Activated naive CD8-positive, alpha-beta T cell treated with anti-CD3 and anti-CD28 coated beads for 36 hours (primary cell): ENCODE results near the gene CASZ1. TPM values are rescaled to one million over a fixed set of nuclear protein-coding genes. Genes with fewer than 3 reads are reported as not detected.

Experiments
- DNase-seq: peaks from one replicate; pipeline ENCODE4 v3.0.0; 2021
- H3K27ac Mint-ChIP-seq: one replicate; pipeline ENCODE4 v1.8.0; 2022; ENCODE audit warnings: mild to moderate bottlenecking, moderate library complexity, mixed read lengths
- H3K27me3 Mint-ChIP-seq: one replicate; pipeline ENCODE4 v1.8.0; 2022; ENCODE audit warnings: mild to moderate bottlenecking, mixed read lengths
- H3K36me3 Mint-ChIP-seq: one replicate; pipeline ENCODE4 v1.8.0; 2021; ENCODE audit warnings: mild to moderate bottlenecking, mixed read lengths
- H3K4me1 Mint-ChIP-seq: one replicate; pipeline ENCODE4 v1.8.0; 2021; ENCODE audit warnings: mixed read lengths
- H3K4me3 Mint-ChIP-seq: one replicate; pipeline ENCODE4 v1.8.0; 2022; ENCODE audit warnings: mild to moderate bottlenecking, moderate library complexity, mixed read lengths
- H3K9me3 Mint-ChIP-seq: one replicate; pipeline ENCODE4 v1.8.0; 2022; ENCODE audit warnings: mixed read lengths
- total RNA-seq, 2 experiments: library from RNA; stranded (reverse); gene quantifications; one replicate each; pipeline ENCODE4 v1.2.3, GENCODE V29; 2021

The CASZ1 gene
- total RNA-seq, 2 experiments from 2014 or later = 2.2 to 2.3 TPM

- Mint-ChIP-seq H3K27me3 (no peaks in the 10 kb centered on the region), H3K27ac (no peak overlapping the region), H3K36me3 (no peaks in the 10 kb centered on the region), H3K4me1 (no peaks in the 10 kb centered on the region), H3K9me3 (no peaks in the 10 kb centered on the region), H3K4me3 (no peak overlapping the region)
- DNase-seq = no peak
These were observed 148.9 kb downstream of the CASZ1 start for GRCh38 chr1:10647414-10648170.

GRCh38 chr1:10646347-10646861 lies 150.0 kb downstream of the CASZ1 start:
- Mint-ChIP-seq H3K4me3 (no peak overlapping the region), H3K27me3 (no peaks in the 10 kb centered on the region), H3K27ac (no peak overlapping the region), H3K9me3 (no peaks in the 10 kb centered on the region), H3K4me1 (no peaks in the 10 kb centered on the region), H3K36me3 (no peaks in the 10 kb centered on the region)
- no peak for DNase-seq

GRCh38 chr1:10644307-10645128 lies 151.9 kb downstream of the CASZ1 start:
- Mint-ChIP-seq H3K4me1 (no peaks in the 10 kb centered on the region), H3K27me3 (no peaks in the 10 kb centered on the region)
- DNase-seq = no peak

GRCh38 chr1:10643607-10644306 lies 152.7 kb downstream of the CASZ1 start:
- DNase-seq = no peak
- Mint-ChIP-seq H3K36me3 (no peaks in the 10 kb centered on the region), H3K4me1 (no peaks in the 10 kb centered on the region), H3K27me3 (no peaks in the 10 kb centered on the region), H3K4me3 (no peak overlapping the region), H3K27ac (no peak overlapping the region), H3K9me3 (no peaks in the 10 kb centered on the region)

More at GRCh38 chr1:10644307-10645128, 151.9 kb downstream of the CASZ1 start:
- H3K36me3 Mint-ChIP-seq = no peaks in the 10 kb centered on the region
- no peak overlapping the region for H3K4me3 Mint-ChIP-seq
- H3K9me3 Mint-ChIP-seq = no peaks in the 10 kb centered on the region
- H3K27ac Mint-ChIP-seq = no peak overlapping the region

- H3K4me1 Mint-ChIP-seq = no peaks in the 10 kb centered on the region
- H3K4me3 Mint-ChIP-seq = no peak overlapping the region
- no peaks in the 10 kb centered on the region for H3K27me3 Mint-ChIP-seq
- H3K27ac Mint-ChIP-seq = no peak overlapping the region
- no peak for DNase-seq
- no peaks in the 10 kb centered on the region for H3K36me3 Mint-ChIP-seq
- H3K9me3 Mint-ChIP-seq = no peaks in the 10 kb centered on the region
These were observed 153.9 kb downstream of the CASZ1 start for GRCh38 chr1:10642403-10643080.

- Mint-ChIP-seq H3K4me1 (peaks cover 1% of the 10 kb centered on the region), H3K27ac (no peak overlapping the region), H3K4me3 (no peak overlapping the region), H3K36me3 (no peaks in the 10 kb centered on the region), H3K27me3 (peaks cover 3% of the 10 kb centered on the region), H3K9me3 (no peaks in the 10 kb centered on the region)
- DNase-seq = no peak
These were observed 154.5 kb downstream of the CASZ1 start for GRCh38 chr1:10641976-10642375.

- Mint-ChIP-seq H3K4me1 (peaks cover 1% of the 10 kb centered on the region), H3K27ac (peak overlapping the region; percentile 11), H3K36me3 (no peaks in the 10 kb centered on the region), H3K9me3 (no peaks in the 10 kb centered on the region), H3K4me3 (no peak overlapping the region), H3K27me3 (peaks cover 3% of the 10 kb centered on the region)
- no peak for DNase-seq
These were observed 155.4 kb downstream of the CASZ1 start for GRCh38 chr1:10640843-10641553.

- DNase-seq = no peak
- H3K27me3 Mint-ChIP-seq = peaks cover 3% of the 10 kb centered on the region
- H3K36me3 Mint-ChIP-seq = no peaks in the 10 kb centered on the region
- H3K4me1 Mint-ChIP-seq = peaks cover 1% of the 10 kb centered on the region
- no peak overlapping the region for H3K4me3 Mint-ChIP-seq
- no peak overlapping the region for H3K27ac Mint-ChIP-seq
- H3K9me3 Mint-ChIP-seq = no peaks in the 10 kb centered on the region
These were observed 156.5 kb downstream of the CASZ1 start for GRCh38 chr1:10639775-10640578.

GRCh38 chr1:10639011-10639774 lies 157.3 kb downstream of the CASZ1 start:
- Mint-ChIP-seq H3K4me1 (peaks cover 1% of the 10 kb centered on the region), H3K27ac (no peak overlapping the region), H3K36me3 (no peaks in the 10 kb centered on the region), H3K27me3 (peaks cover 3% of the 10 kb centered on the region), H3K4me3 (no peak overlapping the region), H3K9me3 (no peaks in the 10 kb centered on the region)
- DNase-seq = no peak

GRCh38 chr1:10638559-10639005 lies 157.9 kb downstream of the CASZ1 start:
- Mint-ChIP-seq H3K9me3 (no peaks in the 10 kb centered on the region), H3K27me3 (peaks cover 3% of the 10 kb centered on the region), H3K4me3 (no peak overlapping the region), H3K4me1 (peaks cover 1% of the 10 kb centered on the region), H3K36me3 (no peaks in the 10 kb centered on the region), H3K27ac (no peak overlapping the region)
- no peak for DNase-seq

GRCh38 chr1:10637834-10638558 lies 158.4 kb downstream of the CASZ1 start:
- no peaks in the 10 kb centered on the region for H3K36me3 Mint-ChIP-seq
- H3K9me3 Mint-ChIP-seq = no peaks in the 10 kb centered on the region
- H3K27ac Mint-ChIP-seq = no peak overlapping the region
- peaks cover 3% of the 10 kb centered on the region for H3K27me3 Mint-ChIP-seq
- H3K4me3 Mint-ChIP-seq = no peak overlapping the region
- peaks cover 1% of the 10 kb centered on the region for H3K4me1 Mint-ChIP-seq
- DNase-seq = no peak

GRCh38 chr1:10637400-10637799 lies 159.0 kb downstream of the CASZ1 start:
- no peak for DNase-seq
- Mint-ChIP-seq H3K27ac (no peak overlapping the region), H3K27me3 (peaks cover 3% of the 10 kb centered on the region), H3K36me3 (no peaks in the 10 kb centered on the region), H3K4me3 (no peak overlapping the region), H3K4me1 (peaks cover 1% of the 10 kb centered on the region), H3K9me3 (no peaks in the 10 kb centered on the region)
